Astrocyte (in vitro differentiated cells and primary cell): ENCODE data around the gene DENND6B. TPM values are rescaled to one million over a fixed set of nuclear protein-coding genes. Genes with fewer than 3 reads are reported as not detected.

Experiments used
- DNase-seq: peaks from one replicate; pipeline ENCODE4 v3.0.0-alpha.2; 2010; ENCODE audit warnings: low read depth
- FAIRE-seq: peaks from 2 replicates; lab custom pipeline; 2011; peaks lifted over from hg19 to GRCh38; lab: Jason Lieb, UNC
- H2AFZ ChIP-seq: 2 replicates; pipeline ENCODE4 v1.6.0; 2012; ENCODE audit warnings: low read depth, low read length, inconsistent platforms
- H3K27ac ChIP-seq: 2 replicates; pipeline ENCODE4 v1.5.1; 2011; ENCODE audit warnings: low read depth, low read length, inconsistent platforms
- H3K27me3 ChIP-seq: 2 replicates; pipeline ENCODE4 v1.6.0; 2011; ENCODE audit warnings: low read length, inconsistent platforms; ENCODE audit not compliant: insufficient read depth
- H3K36me3 ChIP-seq: 2 replicates; pipeline ENCODE4 v1.5.1; 2011; ENCODE audit warnings: low read length, inconsistent platforms; ENCODE audit not compliant: insufficient read depth
- H3K4me1 ChIP-seq: 2 replicates; pipeline ENCODE4 v1.5.1; 2011; ENCODE audit warnings: low read length, inconsistent platforms; ENCODE audit not compliant: insufficient read depth
- H3K4me2 ChIP-seq: 2 replicates; pipeline ENCODE4 v1.6.0; 2012; ENCODE audit warnings: low read length, inconsistent platforms
- H3K4me3 ChIP-seq: 2 replicates; pipeline ENCODE4 v1.5.1; 2011; ENCODE audit warnings: low read depth, mild to moderate bottlenecking, low read length, inconsistent platforms; ENCODE audit not compliant: insufficient read depth
- H3K79me2 ChIP-seq: 2 replicates; pipeline ENCODE4 v1.6.0; 2012; ENCODE audit warnings: mild to moderate bottlenecking, low read length, inconsistent platforms; ENCODE audit not compliant: insufficient read depth
- H3K9ac ChIP-seq: 2 replicates; pipeline ENCODE4 v1.6.0; 2012; ENCODE audit warnings: mild to moderate bottlenecking, low read length, inconsistent platforms
- H3K9me3 ChIP-seq: 2 replicates; pipeline ENCODE4 v1.5.1; 2012; ENCODE audit warnings: low read depth, mild to moderate bottlenecking, low read length, inconsistent platforms; ENCODE audit not compliant: insufficient read depth
- H4K20me1 ChIP-seq: 2 replicates; pipeline ENCODE4 v1.6.0; 2012; ENCODE audit warnings: low read length, inconsistent platforms; ENCODE audit not compliant: insufficient read depth
- H3K27ac Mint-ChIP-seq: one replicate; pipeline ENCODE4 v1.8.0; 2021; ENCODE audit warnings: mild to moderate bottlenecking, mixed read lengths; ENCODE audit not compliant: unreplicated experiment
- H3K27me3 Mint-ChIP-seq: one replicate; pipeline ENCODE4 v1.8.0; 2021; ENCODE audit warnings: low read depth, mixed read lengths; ENCODE audit not compliant: unreplicated experiment
- H3K36me3 Mint-ChIP-seq: one replicate; pipeline ENCODE4 v1.8.0; 2021; ENCODE audit warnings: low read depth, mixed read lengths; ENCODE audit not compliant: unreplicated experiment
- H3K4me1 Mint-ChIP-seq: one replicate; pipeline ENCODE4 v1.8.0; 2021; ENCODE audit warnings: low read depth, mixed read lengths; ENCODE audit not compliant: unreplicated experiment
- H3K4me3 Mint-ChIP-seq: one replicate; pipeline ENCODE4 v1.8.0; 2021; ENCODE audit warnings: mild to moderate bottlenecking, moderate library complexity, mixed read lengths; ENCODE audit not compliant: unreplicated experiment
- H3K9me3 Mint-ChIP-seq: one replicate; pipeline ENCODE4 v1.8.0; 2021; ENCODE audit warnings: mild to moderate bottlenecking, mixed read lengths; ENCODE audit not compliant: unreplicated experiment
- EZH2 ChIP-seq: IDR thresholded peaks from 2 replicates; pipeline ENCODE4 v1.6.1; 2012; ENCODE audit warnings: mild to moderate bottlenecking, low read length, inconsistent platforms; ENCODE audit not compliant: insufficient read depth
- total RNA-seq: library from RNA; stranded (reverse); gene quantifications from 2 replicates; pipeline ENCODE4 v1.2.1, GENCODE V29; 2021
- TF ChIP-seq, protein P1 (sequence below): IDR thresholded peaks from 2 replicates; pipeline ENCODE4 v1.5.1; 2011; ENCODE audit warnings: low read depth, mild to moderate bottlenecking, inconsistent platforms, low read length, moderate library complexity; ENCODE audit not compliant: insufficient read depth

DENND6B gene
- total RNA-seq, 1 donor from 2014 or later: 5.4 TPM

DNA sequence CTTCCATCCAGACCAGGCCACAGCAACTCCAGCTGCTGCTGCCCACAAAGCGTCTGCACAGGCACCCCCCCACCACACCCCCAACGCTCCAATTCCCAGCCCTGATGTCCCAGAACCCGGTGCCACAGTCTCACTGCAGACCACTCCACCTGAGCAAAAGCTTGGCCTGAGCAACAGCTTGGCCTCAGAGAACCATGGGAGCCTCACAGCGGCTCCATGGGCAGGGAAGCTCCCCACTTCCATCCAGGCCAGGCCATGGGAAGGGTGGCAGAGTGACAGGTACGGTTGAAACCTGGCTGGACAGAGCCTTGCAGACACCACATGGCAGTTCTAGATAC lies 32.5 kb downstream of the DENND6B start:
- FAIRE-seq (no peak), DNase-seq (no peak)
- no peak for TF ChIP-seq EZH2
- TF ChIP-seq, protein P1, sequence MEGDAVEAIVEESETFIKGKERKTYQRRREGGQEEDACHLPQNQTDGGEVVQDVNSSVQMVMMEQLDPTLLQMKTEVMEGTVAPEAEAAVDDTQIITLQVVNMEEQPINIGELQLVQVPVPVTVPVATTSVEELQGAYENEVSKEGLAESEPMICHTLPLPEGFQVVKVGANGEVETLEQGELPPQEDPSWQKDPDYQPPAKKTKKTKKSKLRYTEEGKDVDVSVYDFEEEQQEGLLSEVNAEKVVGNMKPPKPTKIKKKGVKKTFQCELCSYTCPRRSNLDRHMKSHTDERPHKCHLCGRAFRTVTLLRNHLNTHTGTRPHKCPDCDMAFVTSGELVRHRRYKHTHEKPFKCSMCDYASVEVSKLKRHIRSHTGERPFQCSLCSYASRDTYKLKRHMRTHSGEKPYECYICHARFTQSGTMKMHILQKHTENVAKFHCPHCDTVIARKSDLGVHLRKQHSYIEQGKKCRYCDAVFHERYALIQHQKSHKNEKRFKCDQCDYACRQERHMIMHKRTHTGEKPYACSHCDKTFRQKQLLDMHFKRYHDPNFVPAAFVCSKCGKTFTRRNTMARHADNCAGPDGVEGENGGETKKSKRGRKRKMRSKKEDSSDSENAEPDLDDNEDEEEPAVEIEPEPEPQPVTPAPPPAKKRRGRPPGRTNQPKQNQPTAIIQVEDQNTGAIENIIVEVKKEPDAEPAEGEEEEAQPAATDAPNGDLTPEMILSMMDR: no peak
- H3K4me1 Mint-ChIP-seq: peaks cover 25% of the 10 kb centered on the region
- no peak overlapping the region for H3K4me3 Mint-ChIP-seq
- peak overlapping the region; percentile 78 for H3K27ac Mint-ChIP-seq
- H3K9me3 Mint-ChIP-seq: no peaks in the 10 kb centered on the region
- peaks cover 29% of the 10 kb centered on the region for H3K4me1 ChIP-seq
- no peaks in the 10 kb centered on the region for H3K27me3 Mint-ChIP-seq
- H3K36me3 Mint-ChIP-seq: peaks cover 2% of the 10 kb centered on the region
- H3K9me3 ChIP-seq: no peaks in the 10 kb centered on the region
- H3K36me3 ChIP-seq: peaks cover 3% of the 10 kb centered on the region
- H3K9ac ChIP-seq: peak overlapping the region; percentile 79
- H3K79me2 ChIP-seq: peaks cover 98% of the 10 kb centered on the region
- no peak overlapping the region for H3K4me3 ChIP-seq
- no peak overlapping the region for H2AFZ ChIP-seq
- H4K20me1 ChIP-seq: peaks cover 95% of the 10 kb centered on the region
- H3K27me3 ChIP-seq: no peaks in the 10 kb centered on the region
- peak overlapping the region; percentile 85 for H3K4me2 ChIP-seq
- H3K27ac ChIP-seq: peak overlapping the region; percentile 80

DNA sequence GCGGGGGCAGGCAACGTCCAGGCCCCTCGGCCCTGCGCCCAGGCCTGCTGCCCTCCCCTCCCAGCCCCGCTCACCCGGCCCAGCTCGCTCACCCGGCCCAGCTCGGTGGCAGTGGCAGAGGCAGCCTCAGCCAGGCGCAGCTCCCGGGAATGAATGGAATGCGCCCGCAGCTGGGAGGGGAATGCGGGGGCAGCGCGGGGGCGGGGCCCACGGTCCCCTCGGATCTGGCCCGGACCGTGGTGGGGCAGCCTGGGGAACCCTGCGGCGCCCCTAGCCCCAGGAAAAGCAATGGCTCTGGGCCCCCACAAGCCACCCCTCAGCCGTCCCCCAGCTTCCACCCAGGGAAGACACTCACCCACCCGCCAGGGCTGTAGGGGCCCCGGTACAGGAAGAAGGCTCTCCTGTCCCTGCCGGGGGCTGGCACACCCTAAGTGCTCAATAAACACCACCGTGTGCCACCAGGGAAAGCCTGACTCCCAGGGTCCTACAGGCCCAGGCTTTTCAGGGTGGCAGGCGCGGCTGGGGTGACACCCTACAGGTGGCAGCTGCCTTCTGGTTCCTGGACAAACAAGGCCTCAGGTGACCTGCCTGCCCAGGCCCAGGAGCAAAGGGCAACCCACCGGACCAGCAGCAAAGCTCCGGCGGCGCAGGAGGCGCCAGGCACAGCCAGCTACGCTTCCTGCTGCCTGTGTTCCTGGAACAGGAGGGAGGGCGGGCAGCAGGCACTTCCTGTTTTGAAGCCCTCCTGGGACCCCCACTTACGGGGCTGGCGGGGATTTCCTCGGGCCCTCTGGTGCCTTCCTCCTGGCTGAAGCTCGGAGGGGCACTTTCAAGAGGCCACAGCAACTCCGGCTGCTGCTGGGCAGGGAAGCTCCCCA lies 33.1 kb downstream of the DENND6B start:
- Histone ChIP-seq H3K4me2 (peak overlapping the region; percentile 85), H4K20me1 (peaks cover 98% of the 10 kb centered on the region), H3K79me2 (peaks cover 99% of the 10 kb centered on the region), H3K27me3 (no peaks in the 10 kb centered on the region), H3K27ac (peak overlapping the region; percentile 80), H3K36me3 (peaks cover 3% of the 10 kb centered on the region), H2AFZ (no peak overlapping the region), H3K4me1 (peaks cover 29% of the 10 kb centered on the region), H3K4me3 (no peak overlapping the region), H3K9me3 (no peaks in the 10 kb centered on the region), H3K9ac (peak overlapping the region; percentile 79)
- H3K4me1 Mint-ChIP-seq: peaks cover 25% of the 10 kb centered on the region
- H3K27ac Mint-ChIP-seq: peak overlapping the region; percentile 78
- DNase-seq (peak; percentile 64), FAIRE-seq (no peak)
- H3K36me3 Mint-ChIP-seq: peaks cover 2% of the 10 kb centered on the region
- TF ChIP-seq EZH2: no peak
- TF ChIP-seq, protein P1: no peak
- H3K27me3 Mint-ChIP-seq: no peaks in the 10 kb centered on the region
- H3K4me3 Mint-ChIP-seq: no peak overlapping the region
- no peaks in the 10 kb centered on the region for H3K9me3 Mint-ChIP-seq
